CD14-positive monocyte (primary cell): ENCODE data around the gene PCGF1. TPM values are rescaled to one million over a fixed set of nuclear protein-coding genes. Genes with fewer than 3 reads are reported as not detected.
A peak's percentile ranks its signal among the peaks of the same experiment; 100 is the strongest.

Experiments
- DNase-seq, 3 donors: peaks; one replicate each; pipeline ENCODE4 v3.0.0-alpha.2; 2011 to 2022
- H2AFZ ChIP-seq: 2 replicates; pipeline ENCODE4 v1.6.0; 2012; ENCODE audit warnings: mild to moderate bottlenecking, low read depth, low read length, inconsistent platforms; ENCODE audit not compliant: insufficient read depth, poor library complexity, severe bottlenecking
- H3K27ac ChIP-seq, 2 donors: 1 replicate in 1 of 2; 2 replicates in 1 of 2; pipeline ENCODE4 v1.5.1; 2012 to 2013; ENCODE audit warnings: low read length in 2 of 2, control low read depth in 1 of 2, inconsistent platforms in 1 of 2, low read depth in 1 of 2, mild to moderate bottlenecking in 1 of 2
- H3K27me3 ChIP-seq, 2 donors: one replicate each; pipeline versions ENCODE4 v1.6.0 to v1.6.1; 2011 to 2013; ENCODE audit warnings: low read length in 2 of 2; ENCODE audit not compliant: control insufficient read depth in 2 of 2, insufficient read depth in 2 of 2
- H3K36me3 ChIP-seq, 2 donors: replicated peaks in 1 of 2; 1 replicate in 1 of 2; 2 replicates in 1 of 2; pipeline versions ENCODE4 v1.5.1 to v1.6.1; 2012 to 2013; ENCODE audit warnings: low read length in 2 of 2, control low read depth in 1 of 2, inconsistent platforms in 1 of 2, mild to moderate bottlenecking in 1 of 2; ENCODE audit not compliant: insufficient read depth in 2 of 2, control insufficient read depth in 1 of 2
- H3K4me1 ChIP-seq, 2 donors: 1 replicate in 1 of 2; 2 replicates in 1 of 2; pipeline versions ENCODE4 v1.5.1 to v1.6.1; 2012 to 2013; ENCODE audit warnings: low read length in 2 of 2, control low read depth in 1 of 2, inconsistent platforms in 1 of 2, mild to moderate bottlenecking in 1 of 2, moderate library complexity in 1 of 2; ENCODE audit not compliant: insufficient read depth in 2 of 2, control insufficient read depth in 1 of 2
- H3K4me2 ChIP-seq: replicated peaks from 2 replicates; pipeline ENCODE3; 2012; ENCODE audit warnings: low read length, moderate library complexity, mild to moderate bottlenecking; ENCODE audit not compliant: poor library complexity, severe bottlenecking; ENCODE audit errors: extremely low read depth
- H3K4me3 ChIP-seq, 3 experiments: fragments of 200-600 bp in 1 of 3; sonication (generic) in 1 of 3; replicated peaks in 1 of 3; 1 replicate in 2 of 3; 2 replicates in 1 of 3; pipeline ENCODE4 v1.5.1; 2011 to 2013; ENCODE audit warnings: low read length in 3 of 3, mild to moderate bottlenecking in 3 of 3, control low read depth in 2 of 3, low read depth in 2 of 3, inconsistent platforms in 1 of 3, moderate library complexity in 1 of 3
- H3K79me2 ChIP-seq: 2 replicates; pipeline ENCODE4 v1.6.0; 2012; ENCODE audit warnings: mild to moderate bottlenecking, control low read depth, inconsistent platforms, low read length, moderate library complexity; ENCODE audit not compliant: insufficient read depth
- H3K9ac ChIP-seq: 2 replicates; pipeline ENCODE4 v1.6.0; 2017; ENCODE audit warnings: low read length, mild to moderate bottlenecking; ENCODE audit not compliant: insufficient read depth, poor library complexity, severe bottlenecking
- H3K9me3 ChIP-seq, 2 donors: replicated peaks in 1 of 2; 1 replicate in 1 of 2; 2 replicates in 1 of 2; pipeline versions ENCODE4 v1.5.1 to v1.6.1; 2012 to 2013; ENCODE audit warnings: low read length in 2 of 2, control low read depth in 1 of 2; ENCODE audit not compliant: control insufficient read depth in 1 of 2, insufficient read depth in 1 of 2
- H4K20me1 ChIP-seq: 2 replicates; pipeline ENCODE4 v1.6.0; 2012; ENCODE audit warnings: mild to moderate bottlenecking, low read length, control low read depth, moderate library complexity; ENCODE audit not compliant: insufficient read depth
- H3K27ac Mint-ChIP-seq, 7 donors: one replicate each; pipeline ENCODE4 v1.8.0; 2020; ENCODE audit warnings: mild to moderate bottlenecking in 7 of 7, mixed read lengths in 7 of 7, moderate library complexity in 6 of 7, inconsistent platforms in 2 of 7
- H3K27me3 Mint-ChIP-seq, 3 donors: one replicate each; pipeline ENCODE4 v1.8.0; 2021 to 2022; ENCODE audit warnings: low read depth in 3 of 3, mild to moderate bottlenecking in 3 of 3, mixed read lengths in 3 of 3, moderate library complexity in 3 of 3, inconsistent platforms in 1 of 3
- H3K36me3 Mint-ChIP-seq, 2 donors: one replicate each; pipeline ENCODE4 v1.8.0; 2020; ENCODE audit warnings: mixed read lengths in 2 of 2, inconsistent platforms in 1 of 2, mild to moderate bottlenecking in 1 of 2
- H3K4me1 Mint-ChIP-seq: one replicate; pipeline ENCODE4 v1.8.0; 2020; ENCODE audit warnings: mild to moderate bottlenecking, mixed read lengths
- H3K4me3 Mint-ChIP-seq, 2 donors: one replicate each; pipeline ENCODE4 v1.8.0; 2020; ENCODE audit warnings: mild to moderate bottlenecking in 2 of 2, mixed read lengths in 2 of 2, moderate library complexity in 1 of 2
- H3K9me3 Mint-ChIP-seq, 7 donors: one replicate each; pipeline ENCODE4 v1.8.0; 2020 to 2022; ENCODE audit warnings: mixed read lengths in 7 of 7, mild to moderate bottlenecking in 6 of 7, moderate library complexity in 6 of 7, inconsistent platforms in 2 of 7
- WGBS: methylation state at CpG from one replicate; pipeline ENCODE4 v1.1.5; 2013; ENCODE audit warnings: missing lambda C conversion rate; ENCODE audit not compliant: insufficient coverage; 5-methylcytosine and 5-hydroxymethylcytosine counted together
- intact Hi-C, 2 donors: fragments of 100-400 bp; cut with micrococcal nuclease; formaldehyde crosslinking; loops; one replicate each; pipeline versions ENCODE4 v1.15.0 to v1.15.1; 2023
- polyA plus RNA-seq, 3 donors: library from polyadenylated mRNA; depleted of rRNA in 1 of 3; unstranded in 2 of 3; stranded (reverse) in 1 of 3; fragments of 300-500 nt in 2 of 3; fragments of >200 nt in 1 of 3; fragmentation: Illumina TruSeq in 2 of 3; gene quantifications; 1 replicate in 2 of 3; 2 replicates in 1 of 3; pipeline ENCODE4 v1.2.3, GENCODE V29; 2012 to 2021
- TF ChIP-seq, protein P1 (sequence below): fragments of 200-600 bp; IDR thresholded peaks from one replicate; pipeline ENCODE4 v1.8.0; 2022; ENCODE audit warnings: antibody characterized with exemption, mild to moderate bottlenecking

The PCGF1 gene
- polyA plus RNA-seq, 3 donors, result 18.0 to 30.5 (median 20.5) TPM

DNA sequence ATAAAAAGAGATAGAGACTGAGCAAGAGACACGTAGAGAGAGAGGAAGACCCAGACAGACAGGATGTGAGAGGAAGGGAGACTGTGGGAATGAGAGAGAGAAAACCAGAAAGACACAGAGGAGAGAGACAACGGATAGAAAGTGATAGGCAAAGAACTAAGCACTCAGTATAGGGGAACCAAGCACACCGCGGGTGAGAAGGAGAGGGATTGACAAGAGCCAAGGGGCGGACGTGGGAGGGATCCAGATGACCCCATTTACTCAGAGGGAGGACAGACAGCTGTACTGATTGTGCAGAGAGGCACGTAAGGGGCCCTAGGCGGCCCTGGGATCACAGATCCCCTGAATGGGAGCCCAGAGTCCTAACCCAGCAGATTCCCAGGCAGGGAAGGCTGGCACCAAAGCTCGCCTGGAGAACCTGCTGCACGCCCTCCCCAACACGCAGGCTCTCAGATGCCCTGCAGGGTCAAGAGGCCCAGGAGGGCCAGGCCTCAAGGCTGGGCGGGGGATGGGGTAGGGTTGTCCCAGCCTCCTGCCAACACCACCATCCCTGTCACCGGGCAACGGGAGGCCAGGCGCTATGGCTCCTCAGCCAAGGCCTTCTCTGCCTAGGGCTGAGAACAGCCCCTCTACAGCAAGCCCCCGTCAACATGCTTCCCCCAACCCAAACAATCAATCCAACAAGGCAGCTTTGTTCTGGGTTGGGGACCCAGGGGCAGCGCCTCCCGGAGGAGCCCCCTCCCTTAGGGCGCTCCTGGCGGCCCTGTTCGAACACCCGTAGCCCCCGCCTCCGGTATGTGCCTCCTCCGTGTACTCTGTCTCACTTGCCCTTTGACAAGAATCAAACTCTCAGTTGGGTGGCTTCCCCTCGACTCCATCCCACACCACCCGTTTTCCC, 45.7 kb upstream of the PCGF1 start:
- no peak for DNase-seq
- H3K27me3 Mint-ChIP-seq, result peaks cover 5 to 7% (median 5%) of the 10 kb centered on the region in 3 donors
- Histone ChIP-seq H3K4me2 (peak overlapping the region; percentile 97), H3K9me3 (no peaks in the 10 kb centered on the region), H3K27me3 (no peaks in the 10 kb centered on the region), H3K9ac (peak overlapping the region; percentile 88), H3K36me3 (peaks cover 18 to 21% of the 10 kb centered on the region in 2 donors), H3K4me1 (peaks cover 38 to 60% of the 10 kb centered on the region in 2 donors), H3K27ac (peak overlapping the region in 1 of 2 donors; percentile 94), H3K79me2 (peaks cover 71% of the 10 kb centered on the region), H2AFZ (peak overlapping the region; percentile 90), H4K20me1 (peaks cover 15% of the 10 kb centered on the region), H3K4me3 (peak overlapping the region in 1 of 3 experiments; percentile 99)
- intact Hi-C loops, result loop anchor here (5.0 kb wide), 1 partner anchor 34 kb away; no protein-coding TSS in a partner anchor
- 87% methylated on average over 23 of the region's 27 CpGs for WGBS
- H3K36me3 Mint-ChIP-seq, result peaks cover 28 to 39% of the 10 kb centered on the region in 2 donors
- H3K27ac Mint-ChIP-seq, result peak overlapping the region in 5 of 7 donors; percentile 15 to 91 (median 84)
- TF ChIP-seq, protein P1, sequence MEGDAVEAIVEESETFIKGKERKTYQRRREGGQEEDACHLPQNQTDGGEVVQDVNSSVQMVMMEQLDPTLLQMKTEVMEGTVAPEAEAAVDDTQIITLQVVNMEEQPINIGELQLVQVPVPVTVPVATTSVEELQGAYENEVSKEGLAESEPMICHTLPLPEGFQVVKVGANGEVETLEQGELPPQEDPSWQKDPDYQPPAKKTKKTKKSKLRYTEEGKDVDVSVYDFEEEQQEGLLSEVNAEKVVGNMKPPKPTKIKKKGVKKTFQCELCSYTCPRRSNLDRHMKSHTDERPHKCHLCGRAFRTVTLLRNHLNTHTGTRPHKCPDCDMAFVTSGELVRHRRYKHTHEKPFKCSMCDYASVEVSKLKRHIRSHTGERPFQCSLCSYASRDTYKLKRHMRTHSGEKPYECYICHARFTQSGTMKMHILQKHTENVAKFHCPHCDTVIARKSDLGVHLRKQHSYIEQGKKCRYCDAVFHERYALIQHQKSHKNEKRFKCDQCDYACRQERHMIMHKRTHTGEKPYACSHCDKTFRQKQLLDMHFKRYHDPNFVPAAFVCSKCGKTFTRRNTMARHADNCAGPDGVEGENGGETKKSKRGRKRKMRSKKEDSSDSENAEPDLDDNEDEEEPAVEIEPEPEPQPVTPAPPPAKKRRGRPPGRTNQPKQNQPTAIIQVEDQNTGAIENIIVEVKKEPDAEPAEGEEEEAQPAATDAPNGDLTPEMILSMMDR, result no peak
- H3K9me3 Mint-ChIP-seq, result no peaks in the 10 kb centered on the region
- peaks cover 53% of the 10 kb centered on the region for H3K4me1 Mint-ChIP-seq
- H3K4me3 Mint-ChIP-seq, result peak overlapping the region; percentile 51 to 67

DNA sequence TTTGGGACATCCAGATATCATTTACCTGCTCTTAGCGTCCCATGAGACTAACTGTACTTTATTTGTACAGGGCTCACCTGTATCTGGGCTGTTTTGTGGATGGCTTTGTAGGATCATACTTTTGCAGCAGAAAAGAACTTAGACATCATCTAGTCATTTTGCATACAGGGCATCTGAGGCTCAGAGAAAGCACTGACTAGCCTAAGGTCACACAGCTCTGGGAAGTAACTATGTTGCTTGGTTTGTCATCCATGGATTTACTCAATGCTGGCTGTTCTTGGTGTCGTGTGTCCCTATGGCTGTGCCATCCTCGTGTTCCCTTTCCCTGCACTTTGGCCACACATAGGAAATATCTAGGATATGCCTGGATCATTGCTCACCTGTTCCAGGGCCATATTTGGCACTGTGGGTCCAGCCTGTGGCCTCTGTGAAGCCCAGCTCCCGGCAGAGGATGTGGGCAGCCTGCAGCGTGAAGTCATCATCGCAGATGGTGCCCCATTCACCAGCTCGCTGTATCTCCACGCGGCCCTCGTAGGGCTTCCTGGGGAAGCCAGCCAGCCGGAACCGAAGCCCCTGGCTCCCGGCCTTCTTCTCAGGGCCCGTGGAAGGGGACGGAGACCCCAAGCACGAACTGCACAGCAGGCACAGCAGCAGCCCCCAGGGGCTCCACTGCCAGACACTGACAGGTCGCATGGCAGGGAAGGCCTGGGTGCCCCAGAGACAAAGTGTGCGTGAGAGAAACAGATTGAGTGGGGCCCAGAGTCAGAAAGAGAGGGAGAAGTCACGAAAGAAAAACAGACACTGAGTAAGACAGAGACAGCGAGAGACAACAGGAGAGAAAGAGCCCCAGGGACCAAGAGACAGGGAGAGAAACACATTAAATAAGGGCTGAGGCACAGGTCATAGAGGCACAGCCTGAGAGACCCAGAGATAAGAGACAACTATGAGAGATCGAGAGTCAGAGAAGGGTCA, 44.7 kb upstream of the PCGF1 start:
- Histone ChIP-seq H3K9me3 (no peaks in the 10 kb centered on the region), H3K4me1 (peaks cover 38 to 59% of the 10 kb centered on the region in 2 donors), H3K27ac (no peak overlapping the region), H2AFZ (no peak overlapping the region), H3K79me2 (peaks cover 63% of the 10 kb centered on the region), H3K27me3 (no peaks in the 10 kb centered on the region), H4K20me1 (peaks cover 12% of the 10 kb centered on the region), H3K4me3 (no peak overlapping the region), H3K36me3 (peaks cover 10 to 12% of the 10 kb centered on the region in 2 donors), H3K9ac (no peak overlapping the region), H3K4me2 (no peak overlapping the region)
- intact Hi-C loops, result loop anchor here (5.0 kb wide), 1 partner anchor 35 kb away; no protein-coding TSS in a partner anchor
- Mint-ChIP-seq H3K9me3 (no peaks in the 10 kb centered on the region), H3K4me3 (peak overlapping the region in 1 of 2 donors; percentile 32), H3K27me3 (peaks cover 3 to 7% (median 6%) of the 10 kb centered on the region in 3 donors), H3K4me1 (peaks cover 53% of the 10 kb centered on the region), H3K27ac (peak overlapping the region in 1 of 7 donors; percentile 8), H3K36me3 (peaks cover 23 to 32% of the 10 kb centered on the region in 2 donors)
- DNase-seq, result no peak
- 65% methylated on average over 20 of the region's 21 CpGs for WGBS
- TF ChIP-seq, protein P1, result no peak
